ENCODE results near the gene ACADL. TPM values are rescaled to one million over a fixed set of nuclear protein-coding genes. Genes with fewer than 3 reads are reported as not detected.

ACADL gene
- total and polyA plus RNA-seq, 4 donors: 1.9 to 22.3 (median 15.2) TPM

DNA sequence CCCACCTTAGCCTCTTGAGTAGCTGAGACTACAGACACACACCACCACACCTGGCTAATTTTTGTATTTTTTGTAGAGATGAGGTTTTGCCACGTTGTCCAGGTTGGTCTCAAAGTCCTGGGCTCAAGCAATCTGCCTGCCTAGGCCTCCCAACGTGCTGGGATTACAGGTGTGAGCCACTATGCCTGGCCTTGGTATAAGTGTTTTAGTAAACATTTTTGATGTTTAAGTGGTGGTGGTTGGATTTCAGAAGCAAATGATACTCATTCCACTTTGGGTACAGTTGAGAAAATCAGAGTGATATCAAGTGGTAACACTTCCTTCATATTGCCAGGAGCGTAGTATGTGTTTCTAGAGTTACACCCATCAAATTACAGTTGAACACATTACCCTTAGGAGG, 25.4 kb downstream of the ACADL start:
- WGBS: 61% methylated on average over 3 of the region's 3 CpGs
- no peak overlapping the region for H3K27ac ChIP-seq (ENCODE audit: low read depth in 1 of 2, low read length in 2 of 2)
- TF ChIP-seq JUND (IDR thresholded peaks at IDR 0.05): no peak
- no peak for TF ChIP-seq GABPA (IDR thresholded peaks at IDR 0.05 in 1 of 2, conservative IDR thresholded peaks at IDR 0.05 in 1 of 2)
- peak in 1 of 2 donors; percentile 45 for TF ChIP-seq HNF4A (conservative IDR thresholded peaks at IDR 0.05)
- no peak for TF ChIP-seq NR2F2 (IDR thresholded peaks at IDR 0.05)
- H3K9ac ChIP-seq (ENCODE audit: low read depth in 1 of 2, low read length in 2 of 2): no peak overlapping the region
- peaks cover 0 to 5% (median 2%) of the 10 kb centered on the region in 4 donors for H3K4me1 ChIP-seq (ENCODE audit: control insufficient read depth in 4 of 4, insufficient read depth in 4 of 4, low read length in 3 of 4)
- no peak overlapping the region for H3K4me3 ChIP-seq (ENCODE audit: low read depth in 1 of 3, low read length in 3 of 3)
- peaks cover 0 to 7% (median 0%) of the 10 kb centered on the region in 4 donors for H3K36me3 ChIP-seq (ENCODE audit: control insufficient read depth in 4 of 4, insufficient read depth in 3 of 4, low read depth in 1 of 4, low read length in 3 of 4)
- no peaks in the 10 kb centered on the region for H3K27me3 ChIP-seq (ENCODE audit: control insufficient read depth in 4 of 4, insufficient read depth in 4 of 4, low read length in 3 of 4)
- H3K9me3 ChIP-seq (ENCODE audit: control insufficient read depth in 4 of 4, low read length in 3 of 4): no peaks in the 10 kb centered on the region
- no peak for DNase-seq (ENCODE audit: low spot score)

DNA sequence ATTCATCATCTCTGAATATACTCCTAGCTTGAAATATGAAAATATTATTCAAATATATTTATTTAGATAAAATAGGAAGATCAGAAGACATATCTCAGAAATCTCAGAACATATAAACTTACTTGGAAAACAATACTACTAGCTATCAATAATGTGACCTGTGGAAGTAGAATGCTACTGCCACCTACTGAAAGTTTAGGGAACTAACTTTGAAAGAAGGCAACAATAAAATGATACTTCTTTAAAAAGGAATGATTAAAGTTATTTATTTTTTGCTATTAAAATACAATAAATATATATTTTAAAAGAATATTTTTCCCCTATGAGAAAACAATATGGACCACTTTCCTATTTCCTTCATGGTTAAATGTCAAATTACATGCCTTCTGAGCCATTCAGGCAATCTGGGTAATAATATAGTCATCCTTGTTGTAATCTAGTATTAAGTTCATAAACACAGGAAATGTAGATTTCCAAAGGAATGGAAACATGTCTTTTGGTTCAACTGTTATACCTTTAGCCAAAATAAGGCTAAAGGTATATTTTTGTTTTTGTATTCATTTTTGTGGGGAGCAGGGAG, 26.0 kb downstream of the ACADL start:
- no peak overlapping the region for H3K9ac ChIP-seq (ENCODE audit: low read depth in 1 of 2, low read length in 2 of 2)
- H3K27ac ChIP-seq (ENCODE audit: low read depth in 1 of 2, low read length in 2 of 2): no peak overlapping the region
- no peaks in the 10 kb centered on the region for H3K9me3 ChIP-seq (ENCODE audit: control insufficient read depth in 4 of 4, low read length in 3 of 4)
- H3K36me3 ChIP-seq (ENCODE audit: control insufficient read depth in 4 of 4, insufficient read depth in 3 of 4, low read depth in 1 of 4, low read length in 3 of 4): peaks cover 0 to 7% (median 0%) of the 10 kb centered on the region in 4 donors
- H3K4me1 ChIP-seq (ENCODE audit: control insufficient read depth in 4 of 4, insufficient read depth in 4 of 4, low read length in 3 of 4): peaks cover 0 to 9% (median 5%) of the 10 kb centered on the region in 4 donors
- H3K27me3 ChIP-seq (ENCODE audit: control insufficient read depth in 4 of 4, insufficient read depth in 4 of 4, low read length in 3 of 4): no peaks in the 10 kb centered on the region
- TF ChIP-seq, protein P1, sequence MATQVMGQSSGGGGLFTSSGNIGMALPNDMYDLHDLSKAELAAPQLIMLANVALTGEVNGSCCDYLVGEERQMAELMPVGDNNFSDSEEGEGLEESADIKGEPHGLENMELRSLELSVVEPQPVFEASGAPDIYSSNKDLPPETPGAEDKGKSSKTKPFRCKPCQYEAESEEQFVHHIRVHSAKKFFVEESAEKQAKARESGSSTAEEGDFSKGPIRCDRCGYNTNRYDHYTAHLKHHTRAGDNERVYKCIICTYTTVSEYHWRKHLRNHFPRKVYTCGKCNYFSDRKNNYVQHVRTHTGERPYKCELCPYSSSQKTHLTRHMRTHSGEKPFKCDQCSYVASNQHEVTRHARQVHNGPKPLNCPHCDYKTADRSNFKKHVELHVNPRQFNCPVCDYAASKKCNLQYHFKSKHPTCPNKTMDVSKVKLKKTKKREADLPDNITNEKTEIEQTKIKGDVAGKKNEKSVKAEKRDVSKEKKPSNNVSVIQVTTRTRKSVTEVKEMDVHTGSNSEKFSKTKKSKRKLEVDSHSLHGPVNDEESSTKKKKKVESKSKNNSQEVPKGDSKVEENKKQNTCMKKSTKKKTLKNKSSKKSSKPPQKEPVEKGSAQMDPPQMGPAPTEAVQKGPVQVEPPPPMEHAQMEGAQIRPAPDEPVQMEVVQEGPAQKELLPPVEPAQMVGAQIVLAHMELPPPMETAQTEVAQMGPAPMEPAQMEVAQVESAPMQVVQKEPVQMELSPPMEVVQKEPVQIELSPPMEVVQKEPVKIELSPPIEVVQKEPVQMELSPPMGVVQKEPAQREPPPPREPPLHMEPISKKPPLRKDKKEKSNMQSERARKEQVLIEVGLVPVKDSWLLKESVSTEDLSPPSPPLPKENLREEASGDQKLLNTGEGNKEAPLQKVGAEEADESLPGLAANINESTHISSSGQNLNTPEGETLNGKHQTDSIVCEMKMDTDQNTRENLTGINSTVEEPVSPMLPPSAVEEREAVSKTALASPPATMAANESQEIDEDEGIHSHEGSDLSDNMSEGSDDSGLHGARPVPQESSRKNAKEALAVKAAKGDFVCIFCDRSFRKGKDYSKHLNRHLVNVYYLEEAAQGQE (IDR thresholded peaks at IDR 0.05): no peak
- TF ChIP-seq, protein P2, sequence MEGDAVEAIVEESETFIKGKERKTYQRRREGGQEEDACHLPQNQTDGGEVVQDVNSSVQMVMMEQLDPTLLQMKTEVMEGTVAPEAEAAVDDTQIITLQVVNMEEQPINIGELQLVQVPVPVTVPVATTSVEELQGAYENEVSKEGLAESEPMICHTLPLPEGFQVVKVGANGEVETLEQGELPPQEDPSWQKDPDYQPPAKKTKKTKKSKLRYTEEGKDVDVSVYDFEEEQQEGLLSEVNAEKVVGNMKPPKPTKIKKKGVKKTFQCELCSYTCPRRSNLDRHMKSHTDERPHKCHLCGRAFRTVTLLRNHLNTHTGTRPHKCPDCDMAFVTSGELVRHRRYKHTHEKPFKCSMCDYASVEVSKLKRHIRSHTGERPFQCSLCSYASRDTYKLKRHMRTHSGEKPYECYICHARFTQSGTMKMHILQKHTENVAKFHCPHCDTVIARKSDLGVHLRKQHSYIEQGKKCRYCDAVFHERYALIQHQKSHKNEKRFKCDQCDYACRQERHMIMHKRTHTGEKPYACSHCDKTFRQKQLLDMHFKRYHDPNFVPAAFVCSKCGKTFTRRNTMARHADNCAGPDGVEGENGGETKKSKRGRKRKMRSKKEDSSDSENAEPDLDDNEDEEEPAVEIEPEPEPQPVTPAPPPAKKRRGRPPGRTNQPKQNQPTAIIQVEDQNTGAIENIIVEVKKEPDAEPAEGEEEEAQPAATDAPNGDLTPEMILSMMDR (IDR thresholded peaks at IDR 0.05; ENCODE audit: low read depth, low read length, missing input control): peak; percentile 62
- TF ChIP-seq RAD21 (IDR thresholded peaks at IDR 0.05) (peak; percentile 81 to 84), NR2F2 (IDR thresholded peaks at IDR 0.05) (no peak)
- no peak overlapping the region for H3K4me3 ChIP-seq (ENCODE audit: low read depth in 1 of 3, low read length in 3 of 3)
- DNase-seq (ENCODE audit: low spot score): no peak

DNA sequence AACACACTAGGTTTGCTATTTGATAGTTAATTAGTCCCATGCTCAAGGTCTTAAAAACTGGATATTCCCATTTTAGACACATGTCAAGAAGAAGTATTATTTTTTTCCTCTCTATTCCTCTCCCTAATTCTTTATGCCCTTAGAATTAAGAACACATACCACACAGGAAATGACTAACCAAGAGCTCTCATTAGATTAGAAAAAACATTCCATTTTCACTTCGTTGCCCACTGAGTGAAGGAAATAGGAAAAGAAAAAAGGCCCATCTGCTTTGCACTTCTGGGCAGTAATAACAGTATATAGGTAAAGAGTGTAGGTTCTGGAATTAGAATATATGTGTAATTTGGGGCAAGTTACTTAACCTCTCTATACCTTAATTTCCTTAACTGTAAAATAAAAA, 26.9 kb downstream of the ACADL start:
- Histone ChIP-seq H3K9ac (ENCODE audit: low read depth in 1 of 2, low read length in 2 of 2) (no peak overlapping the region), H3K4me3 (ENCODE audit: low read depth in 1 of 3, low read length in 3 of 3) (no peak overlapping the region), H3K9me3 (ENCODE audit: control insufficient read depth in 4 of 4, low read length in 3 of 4) (no peaks in the 10 kb centered on the region), H3K27me3 (ENCODE audit: control insufficient read depth in 4 of 4, insufficient read depth in 4 of 4, low read length in 3 of 4) (no peaks in the 10 kb centered on the region), H3K27ac (ENCODE audit: low read depth in 1 of 2, low read length in 2 of 2) (no peak overlapping the region), H3K4me1 (ENCODE audit: control insufficient read depth in 4 of 4, insufficient read depth in 4 of 4, low read length in 3 of 4) (peaks cover 0 to 13% (median 5%) of the 10 kb centered on the region in 4 donors), H3K36me3 (ENCODE audit: control insufficient read depth in 4 of 4, insufficient read depth in 3 of 4, low read depth in 1 of 4, low read length in 3 of 4) (peaks cover 0 to 3% (median 0%) of the 10 kb centered on the region in 4 donors)
- 49% methylated on average over 1 of the region's 1 CpG for whole genome bisulfite sequencing
- no peak for DNase-seq (ENCODE audit: low spot score)
- TF ChIP-seq, protein P1 (IDR thresholded peaks at IDR 0.05): no peak
- TF ChIP-seq FOXA2 (IDR thresholded peaks at IDR 0.05) (no peak), RXRA (IDR thresholded peaks at IDR 0.05) (no peak), NR2F2 (IDR thresholded peaks at IDR 0.05) (no peak), GABPA (IDR thresholded peaks at IDR 0.05 in 1 of 2, conservative IDR thresholded peaks at IDR 0.05 in 1 of 2) (no peak), FOXA1 (IDR thresholded peaks at IDR 0.05) (no peak), TAF1 (conservative IDR thresholded peaks at IDR 0.05) (no peak), JUND (IDR thresholded peaks at IDR 0.05) (no peak), RAD21 (IDR thresholded peaks at IDR 0.05) (no peak)
- TF ChIP-seq, protein P2 (IDR thresholded peaks at IDR 0.05; ENCODE audit: low read depth, low read length, missing input control): no peak
- TF ChIP-seq, protein P3, sequence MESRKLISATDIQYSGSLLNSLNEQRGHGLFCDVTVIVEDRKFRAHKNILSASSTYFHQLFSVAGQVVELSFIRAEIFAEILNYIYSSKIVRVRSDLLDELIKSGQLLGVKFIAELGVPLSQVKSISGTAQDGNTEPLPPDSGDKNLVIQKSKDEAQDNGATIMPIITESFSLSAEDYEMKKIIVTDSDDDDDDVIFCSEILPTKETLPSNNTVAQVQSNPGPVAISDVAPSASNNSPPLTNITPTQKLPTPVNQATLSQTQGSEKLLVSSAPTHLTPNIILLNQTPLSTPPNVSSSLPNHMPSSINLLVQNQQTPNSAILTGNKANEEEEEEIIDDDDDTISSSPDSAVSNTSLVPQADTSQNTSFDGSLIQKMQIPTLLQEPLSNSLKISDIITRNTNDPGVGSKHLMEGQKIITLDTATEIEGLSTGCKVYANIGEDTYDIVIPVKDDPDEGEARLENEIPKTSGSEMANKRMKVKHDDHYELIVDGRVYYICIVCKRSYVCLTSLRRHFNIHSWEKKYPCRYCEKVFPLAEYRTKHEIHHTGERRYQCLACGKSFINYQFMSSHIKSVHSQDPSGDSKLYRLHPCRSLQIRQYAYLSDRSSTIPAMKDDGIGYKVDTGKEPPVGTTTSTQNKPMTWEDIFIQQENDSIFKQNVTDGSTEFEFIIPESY (IDR thresholded peaks at IDR 0.05): no peak
